Erythroblast (primary cell): ENCODE results near the gene NDE1.

Experiments used
- GATA1 ChIP-seq: IDR thresholded peaks from 2 replicates; pipeline ENCODE4 v1.6.1; 2011; ENCODE audit warnings: low read depth, mild to moderate bottlenecking, control low read depth, low read length, moderate library complexity
- POLR2A ChIP-seq: IDR thresholded peaks from 2 replicates; pipeline ENCODE4 v1.6.1; 2011; ENCODE audit warnings: mild to moderate bottlenecking, low read length

DNA sequence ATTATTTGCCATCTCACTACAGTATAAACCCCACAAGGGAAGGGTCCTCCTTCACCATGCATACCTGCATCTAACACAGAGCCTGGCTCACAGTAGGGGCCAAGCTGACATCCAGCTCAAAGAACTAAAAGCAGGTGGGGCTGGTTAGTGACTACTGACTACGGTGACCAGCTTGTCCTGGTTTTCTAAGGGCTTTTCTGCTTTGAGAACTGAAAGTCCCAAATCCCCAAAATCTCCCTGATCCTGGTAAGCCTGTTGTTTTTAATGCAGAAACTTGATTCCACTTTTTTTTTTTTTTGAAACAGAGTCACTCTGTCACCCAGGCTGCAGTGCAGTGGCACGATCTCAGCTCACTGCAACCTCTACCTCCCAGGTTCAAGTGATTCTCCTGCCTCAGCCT, 89.4 kb downstream of the NDE1 start:
- TF ChIP-seq POLR2A, result no peak
- TF ChIP-seq GATA1, result no peak
